SK-N-SH (cell line): ENCODE measurements around the gene SERPINA12.

Source experiments
- JUND ChIP-seq: IDR thresholded peaks from 2 replicates; pipeline ENCODE4 v1.4.0; 2012
- MXI1 ChIP-seq: IDR thresholded peaks from 2 replicates; pipeline ENCODE4 v1.6.1; 2012; ENCODE audit warnings: mild to moderate bottlenecking, low read depth, low read length, improper control_type of control experiment
- NRF1 ChIP-seq: IDR thresholded peaks from 2 replicates; pipeline ENCODE4 v1.6.1; 2012; ENCODE audit warnings: low read depth, mild to moderate bottlenecking, low read length
- POLR2AphosphoS5 ChIP-seq: IDR thresholded peaks from 2 replicates; pipeline ENCODE4 v1.6.1; 2012; ENCODE audit warnings: low read depth, low read length
- RAD21 ChIP-seq: IDR thresholded peaks from 2 replicates; pipeline ENCODE4 v1.6.1; 2012; ENCODE audit warnings: mild to moderate bottlenecking, low read length
- RCOR1 ChIP-seq: fragments of 150-350 bp; IDR thresholded peaks from 2 replicates; pipeline ENCODE4 v1.6.1; 2017; ENCODE audit warnings: antibody characterized with exemption, low read length
- REST ChIP-seq: IDR thresholded peaks from 2 replicates; pipeline ENCODE4 v1.6.1; 2012; ENCODE audit warnings: mild to moderate bottlenecking, low read depth, low read length, moderate library complexity
- TF ChIP-seq, protein P1 (sequence below): fragments of 200-600 bp; sonication (generic); IDR thresholded peaks from 2 replicates; pipeline ENCODE4 v1.6.1; 2017; ENCODE audit warnings: antibody characterized with exemption, mild to moderate bottlenecking, moderate library complexity
- TF ChIP-seq, protein P2 (sequence below): IDR thresholded peaks from 2 replicates; pipeline ENCODE4 v1.4.0; 2012; ENCODE audit warnings: low read depth
- TF ChIP-seq, protein P3 (sequence below): IDR thresholded peaks from 2 replicates; pipeline ENCODE4; 2012

DNA sequence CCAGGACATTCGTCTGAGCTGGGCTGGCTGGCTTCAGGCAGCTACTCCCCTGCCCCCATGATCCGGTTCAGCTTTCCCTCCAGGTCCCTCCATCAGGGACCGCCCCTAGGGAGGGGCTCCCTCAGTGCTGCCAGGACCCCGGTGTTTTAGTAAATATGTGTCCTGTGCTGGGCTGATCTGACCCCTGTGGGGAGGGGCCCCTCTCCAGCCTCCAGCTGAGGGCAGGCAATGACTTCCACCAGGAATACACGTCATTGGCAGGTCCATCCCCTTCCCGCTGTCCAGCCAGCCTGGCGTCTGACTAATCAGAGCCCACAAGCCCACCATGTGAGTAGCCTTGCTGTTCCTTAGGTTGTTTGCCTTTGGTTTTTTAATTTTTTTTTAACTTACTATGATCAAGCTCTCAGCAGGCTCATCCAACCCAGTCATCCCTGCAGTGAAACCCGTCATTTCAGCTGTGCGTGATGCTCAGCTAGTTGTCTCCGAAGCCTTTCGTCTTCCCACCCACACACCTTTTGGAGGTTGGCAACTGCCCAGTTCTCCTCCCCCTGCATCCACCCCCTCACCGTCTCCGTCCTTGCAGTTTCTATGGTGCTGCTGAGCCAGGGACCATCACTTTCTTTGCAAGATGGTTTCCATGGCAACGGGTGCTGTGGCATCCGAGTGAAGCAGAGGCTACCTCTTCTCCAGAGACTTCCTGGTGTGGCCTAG, 36.0 kb upstream of the SERPINA12 start:
- TF ChIP-seq, protein P1, sequence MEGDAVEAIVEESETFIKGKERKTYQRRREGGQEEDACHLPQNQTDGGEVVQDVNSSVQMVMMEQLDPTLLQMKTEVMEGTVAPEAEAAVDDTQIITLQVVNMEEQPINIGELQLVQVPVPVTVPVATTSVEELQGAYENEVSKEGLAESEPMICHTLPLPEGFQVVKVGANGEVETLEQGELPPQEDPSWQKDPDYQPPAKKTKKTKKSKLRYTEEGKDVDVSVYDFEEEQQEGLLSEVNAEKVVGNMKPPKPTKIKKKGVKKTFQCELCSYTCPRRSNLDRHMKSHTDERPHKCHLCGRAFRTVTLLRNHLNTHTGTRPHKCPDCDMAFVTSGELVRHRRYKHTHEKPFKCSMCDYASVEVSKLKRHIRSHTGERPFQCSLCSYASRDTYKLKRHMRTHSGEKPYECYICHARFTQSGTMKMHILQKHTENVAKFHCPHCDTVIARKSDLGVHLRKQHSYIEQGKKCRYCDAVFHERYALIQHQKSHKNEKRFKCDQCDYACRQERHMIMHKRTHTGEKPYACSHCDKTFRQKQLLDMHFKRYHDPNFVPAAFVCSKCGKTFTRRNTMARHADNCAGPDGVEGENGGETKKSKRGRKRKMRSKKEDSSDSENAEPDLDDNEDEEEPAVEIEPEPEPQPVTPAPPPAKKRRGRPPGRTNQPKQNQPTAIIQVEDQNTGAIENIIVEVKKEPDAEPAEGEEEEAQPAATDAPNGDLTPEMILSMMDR, result no peak
- no peak for TF ChIP-seq POLR2AphosphoS5
- TF ChIP-seq NRF1, result no peak
- TF ChIP-seq MXI1, result no peak
- TF ChIP-seq RAD21, result no peak
- TF ChIP-seq RCOR1, result no peak
- TF ChIP-seq, protein P2, sequence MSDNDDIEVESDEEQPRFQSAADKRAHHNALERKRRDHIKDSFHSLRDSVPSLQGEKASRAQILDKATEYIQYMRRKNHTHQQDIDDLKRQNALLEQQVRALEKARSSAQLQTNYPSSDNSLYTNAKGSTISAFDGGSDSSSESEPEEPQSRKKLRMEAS, result no peak
- no peak for TF ChIP-seq JUND
- TF ChIP-seq, protein P3, sequence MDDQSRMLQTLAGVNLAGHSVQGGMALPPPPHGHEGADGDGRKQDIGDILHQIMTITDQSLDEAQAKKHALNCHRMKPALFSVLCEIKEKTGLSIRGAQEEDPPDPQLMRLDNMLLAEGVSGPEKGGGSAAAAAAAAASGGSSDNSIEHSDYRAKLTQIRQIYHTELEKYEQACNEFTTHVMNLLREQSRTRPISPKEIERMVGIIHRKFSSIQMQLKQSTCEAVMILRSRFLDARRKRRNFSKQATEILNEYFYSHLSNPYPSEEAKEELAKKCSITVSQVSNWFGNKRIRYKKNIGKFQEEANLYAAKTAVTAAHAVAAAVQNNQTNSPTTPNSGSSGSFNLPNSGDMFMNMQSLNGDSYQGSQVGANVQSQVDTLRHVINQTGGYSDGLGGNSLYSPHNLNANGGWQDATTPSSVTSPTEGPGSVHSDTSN, result no peak
- no peak for TF ChIP-seq REST
